GM20000 (cell line): Measurements from ENCODE around the gene CD2.
"Not testable (repeated sequence)": the region's sequence is repeated elsewhere in the genome, so short reads cannot be mapped to it uniquely, and the experiment has no call there.

Source experiments
- DNase-seq: peaks from one replicate; pipeline ENCODE4 v3.0.0; 2012; ENCODE audit warnings: low spot score
- CTCF ChIP-seq: IDR thresholded peaks from 2 replicates; pipeline ENCODE4 v1.5.1; 2012; ENCODE audit warnings: mild to moderate bottlenecking, control low read depth; ENCODE audit errors: extremely low read depth, missing control alignments

Gene CD2

GRCh38 chr1:116751621-116752020 is 2.6 kb upstream of the CD2 start:
- no peak for DNase-seq
- no peak for TF ChIP-seq CTCF

- no peak for DNase-seq
- TF ChIP-seq CTCF, result no peak
These were observed 918 bp upstream of the CD2 start for GRCh38 chr1:116753312-116753711.

- no peak for TF ChIP-seq CTCF
- no peak for DNase-seq
These were observed 836 bp downstream of the CD2 start for GRCh38 chr1:116755066-116755465.

- TF ChIP-seq CTCF, result no peak
These were observed 1.5 kb downstream of the CD2 start for GRCh38 chr1:116755681-116756080.

DNA sequence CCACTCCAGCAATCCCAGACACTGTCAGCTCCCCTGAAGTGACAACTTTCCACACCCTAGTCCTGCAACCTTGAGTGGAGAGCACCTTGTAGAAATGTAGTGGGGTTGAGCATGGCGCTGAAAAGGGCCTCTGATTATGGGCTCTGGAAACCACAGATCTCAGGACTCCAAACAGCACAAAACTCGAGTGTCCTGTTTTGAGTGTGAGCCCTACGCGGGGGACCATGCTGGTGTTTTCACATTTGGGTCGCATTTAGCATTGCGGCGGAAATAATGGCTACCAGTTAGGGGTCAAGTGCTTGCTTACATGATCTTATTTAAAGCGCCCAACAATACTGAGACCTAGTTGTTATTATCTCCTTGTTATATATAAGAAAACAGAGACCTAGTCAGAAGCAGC is 1.9 kb downstream of the CD2 start:
- not testable (repeated sequence) for DNase-seq

More at GRCh38 chr1:116755681-116756080, 1.5 kb downstream of the CD2 start:
- DNase-seq, result no peak

DNA sequence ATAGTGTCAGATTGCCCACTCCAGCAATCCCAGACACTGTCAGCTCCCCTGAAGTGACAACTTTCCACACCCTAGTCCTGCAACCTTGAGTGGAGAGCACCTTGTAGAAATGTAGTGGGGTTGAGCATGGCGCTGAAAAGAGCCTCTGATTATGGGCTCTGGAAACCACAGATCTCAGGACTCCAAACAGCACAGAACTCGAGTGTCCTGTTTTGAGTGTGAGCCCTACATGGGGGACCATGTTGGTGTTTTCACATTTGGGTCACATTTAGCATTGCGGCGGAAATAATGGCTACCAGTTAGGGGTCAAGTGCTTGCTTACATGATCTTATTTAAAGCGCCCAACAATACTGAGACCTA is 4.2 kb downstream of the CD2 start:
- not testable (repeated sequence) for DNase-seq

- DNase-seq, result no peak
- TF ChIP-seq CTCF, result no peak
These were observed 5.4 kb downstream of the CD2 start for GRCh38 chr1:116759636-116760035.

GRCh38 chr1:116760487-116760886 is 6.3 kb downstream of the CD2 start:
- TF ChIP-seq CTCF, result no peak
- no peak for DNase-seq

GRCh38 chr1:116760996-116761665 is 6.9 kb downstream of the CD2 start:
- TF ChIP-seq CTCF, result no peak
- DNase-seq, result no peak
